ENCODE results near the gene FCN1. TPM values are rescaled to one million over a fixed set of nuclear protein-coding genes. Genes with fewer than 3 reads are reported as not detected.

FCN1 gene
- total RNA-seq, 1 experiment from 2014 or later, result not detected

DNA sequence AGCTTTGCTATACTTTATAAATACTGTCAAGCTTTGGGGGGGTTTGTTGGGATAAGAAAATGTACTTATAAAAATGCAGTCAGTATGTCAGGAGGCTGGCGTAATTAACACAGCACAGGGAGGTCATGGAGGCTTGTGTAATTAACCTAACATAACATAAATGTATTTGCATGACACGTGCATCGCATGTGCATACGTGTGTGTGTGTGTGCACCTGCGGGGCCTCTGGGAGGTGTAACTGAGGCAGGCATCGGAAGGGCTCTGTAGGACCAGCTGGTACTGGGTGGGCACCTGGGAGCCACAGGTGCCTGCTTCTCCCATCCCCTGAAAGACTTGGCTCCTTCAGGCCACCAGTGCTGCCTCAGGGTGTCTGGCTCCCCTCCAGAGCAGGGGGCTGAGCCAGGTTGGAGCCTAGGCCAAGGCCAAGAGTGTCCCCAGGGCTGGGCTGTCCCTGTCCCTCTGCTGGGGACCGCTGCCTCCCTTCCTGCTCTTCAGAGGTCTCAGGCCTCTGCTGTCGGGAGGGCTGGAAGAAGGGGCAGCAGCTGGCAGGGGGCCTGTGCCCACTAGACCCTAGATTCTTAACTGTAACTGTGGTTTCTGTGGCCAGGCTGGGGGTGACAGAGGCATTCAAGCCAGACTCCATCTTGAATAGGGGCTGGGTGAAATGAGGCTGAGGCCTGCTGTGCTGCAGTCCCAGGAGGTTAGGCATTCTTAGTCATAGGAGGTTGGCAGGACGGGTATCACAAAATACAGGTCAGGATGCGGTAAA lies 28.1 kb downstream of the FCN1 start:
- POLR2A ChIA-PET (ENCODE audit: unreplicated experiment), result no interaction called here
- Histone ChIP-seq H4K20me1 (ENCODE audit: low read length) (no peaks in the 10 kb centered on the region), H3K36me3 (ENCODE audit: low read depth, low read length) (no peaks in the 10 kb centered on the region), H3K27ac (ENCODE audit: low read length) (no peak overlapping the region), H3F3A (ENCODE audit: low read length, unreplicated experiment) (no peaks in the 10 kb centered on the region), H3K27me3 (ENCODE audit: low read length) (0 out of 2 replicates have a peak, but pooled peaks cover 9% of the 10 kb centered on the region), H2AFZ (ENCODE audit: low read length) (no peak overlapping the region), H3K4me2 (ENCODE audit: low read length) (no peak overlapping the region), H3K9me3 (ENCODE audit: low read length) (no peaks in the 10 kb centered on the region), H3K4me3 (ENCODE audit: low read length) (no peak overlapping the region), H3K79me2 (ENCODE audit: low read length) (no peaks in the 10 kb centered on the region), H3K4me1 (ENCODE audit: insufficient read depth, low read length) (no peaks in the 10 kb centered on the region), H3K9me2 (replicated peaks; ENCODE audit: low read length) (no peaks in the 10 kb centered on the region), H3K9ac (ENCODE audit: low read length) (no peak overlapping the region)
- no TSS peak for BruUV-seq (replicated peaks)
- ATAC-seq (no peak), DNase-seq (no peak)
- intact Hi-C loops (cut with micrococcal nuclease), result no loop called here
- no peak for TF ChIP-seq EZH2 (IDR thresholded peaks at IDR 0.05; ENCODE audit: low read length, unreplicated experiment)
- TF ChIP-seq, protein P1, sequence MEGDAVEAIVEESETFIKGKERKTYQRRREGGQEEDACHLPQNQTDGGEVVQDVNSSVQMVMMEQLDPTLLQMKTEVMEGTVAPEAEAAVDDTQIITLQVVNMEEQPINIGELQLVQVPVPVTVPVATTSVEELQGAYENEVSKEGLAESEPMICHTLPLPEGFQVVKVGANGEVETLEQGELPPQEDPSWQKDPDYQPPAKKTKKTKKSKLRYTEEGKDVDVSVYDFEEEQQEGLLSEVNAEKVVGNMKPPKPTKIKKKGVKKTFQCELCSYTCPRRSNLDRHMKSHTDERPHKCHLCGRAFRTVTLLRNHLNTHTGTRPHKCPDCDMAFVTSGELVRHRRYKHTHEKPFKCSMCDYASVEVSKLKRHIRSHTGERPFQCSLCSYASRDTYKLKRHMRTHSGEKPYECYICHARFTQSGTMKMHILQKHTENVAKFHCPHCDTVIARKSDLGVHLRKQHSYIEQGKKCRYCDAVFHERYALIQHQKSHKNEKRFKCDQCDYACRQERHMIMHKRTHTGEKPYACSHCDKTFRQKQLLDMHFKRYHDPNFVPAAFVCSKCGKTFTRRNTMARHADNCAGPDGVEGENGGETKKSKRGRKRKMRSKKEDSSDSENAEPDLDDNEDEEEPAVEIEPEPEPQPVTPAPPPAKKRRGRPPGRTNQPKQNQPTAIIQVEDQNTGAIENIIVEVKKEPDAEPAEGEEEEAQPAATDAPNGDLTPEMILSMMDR (conservative IDR thresholded peaks at IDR 0.05; ENCODE audit: low read depth, low read length), result no peak
- no peak for TF ChIP-seq EZH2phosphoT487 (IDR thresholded peaks at IDR 0.05; ENCODE audit: borderline replicate concordance, low read length)
- CTCF ChIA-PET, result no interaction called here

DNA sequence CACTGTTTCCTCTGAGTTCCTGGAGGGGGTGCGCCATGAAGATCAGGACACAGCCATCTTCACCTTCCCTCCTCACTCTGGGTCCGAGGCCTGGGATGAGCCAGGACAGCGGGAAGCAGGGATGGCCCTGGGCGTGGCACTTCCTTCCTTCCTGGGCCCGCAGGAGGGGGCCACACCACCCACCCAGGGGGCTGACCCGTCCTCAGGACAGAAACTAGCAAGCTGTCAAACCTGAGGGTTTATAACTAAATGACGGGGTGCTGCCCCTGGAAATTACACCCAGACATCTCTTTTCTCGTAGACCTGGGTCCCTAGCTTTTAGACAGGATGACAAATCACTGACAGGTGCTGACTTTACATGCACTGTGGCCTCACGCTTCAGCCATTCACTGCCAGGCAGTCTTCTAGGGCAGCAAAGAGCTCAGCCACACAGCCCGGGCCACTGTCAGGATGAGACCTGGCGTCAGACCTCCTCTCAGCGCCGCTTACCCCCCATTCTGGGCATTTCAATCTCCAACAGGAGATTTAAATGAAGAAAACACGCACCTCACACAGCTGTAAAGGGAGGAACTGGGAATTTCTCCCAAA lies 29.0 kb downstream of the FCN1 start:
- H3K4me1 ChIP-seq (ENCODE audit: insufficient read depth, low read length), result no peaks in the 10 kb centered on the region
- H3K27me3 ChIP-seq (ENCODE audit: low read length), result 0 out of 2 replicates have a peak, but pooled peaks cover 9% of the 10 kb centered on the region
- intact Hi-C loops (cut with micrococcal nuclease), result no loop called here
- H3K27ac ChIP-seq (ENCODE audit: low read length), result no peak overlapping the region
- H3K9me3 ChIP-seq (ENCODE audit: low read length), result no peaks in the 10 kb centered on the region
- no peaks in the 10 kb centered on the region for H3K9me2 ChIP-seq (replicated peaks; ENCODE audit: low read length)
- ChIA-PET POLR2A (ENCODE audit: unreplicated experiment) (no interaction called here), CTCF (no interaction called here)
- TF ChIP-seq EZH2phosphoT487 (IDR thresholded peaks at IDR 0.05; ENCODE audit: borderline replicate concordance, low read length), result no peak
- TF ChIP-seq, protein P1 (conservative IDR thresholded peaks at IDR 0.05; ENCODE audit: low read depth, low read length), result no peak
- TF ChIP-seq EZH2 (IDR thresholded peaks at IDR 0.05; ENCODE audit: low read length, unreplicated experiment), result no peak
- H3K36me3 ChIP-seq (ENCODE audit: low read depth, low read length), result no peaks in the 10 kb centered on the region
- no peaks in the 10 kb centered on the region for H4K20me1 ChIP-seq (ENCODE audit: low read length)
- no peak overlapping the region for H2AFZ ChIP-seq (ENCODE audit: low read length)
- no peaks in the 10 kb centered on the region for H3K79me2 ChIP-seq (ENCODE audit: low read length)
- ATAC-seq, result no peak
- no peak for DNase-seq
- no peaks in the 10 kb centered on the region for H3F3A ChIP-seq (ENCODE audit: low read length, unreplicated experiment)
- BruUV-seq (replicated peaks), result no TSS peak
- no peak overlapping the region for H3K4me2 ChIP-seq (ENCODE audit: low read length)
- no peak overlapping the region for H3K4me3 ChIP-seq (ENCODE audit: low read length)
- H3K9ac ChIP-seq (ENCODE audit: low read length), result no peak overlapping the region
